ENCODE data around the gene STON2. TPM values are rescaled to one million over a fixed set of nuclear protein-coding genes. Genes with fewer than 3 reads are reported as not detected.
"Not testable (repeated sequence)": the region's sequence is repeated elsewhere in the genome, so short reads cannot be mapped to it uniquely, and the experiment has no call there.

The STON2 gene
- total RNA-seq, 1 donor, result 25.9 TPM

DNA sequence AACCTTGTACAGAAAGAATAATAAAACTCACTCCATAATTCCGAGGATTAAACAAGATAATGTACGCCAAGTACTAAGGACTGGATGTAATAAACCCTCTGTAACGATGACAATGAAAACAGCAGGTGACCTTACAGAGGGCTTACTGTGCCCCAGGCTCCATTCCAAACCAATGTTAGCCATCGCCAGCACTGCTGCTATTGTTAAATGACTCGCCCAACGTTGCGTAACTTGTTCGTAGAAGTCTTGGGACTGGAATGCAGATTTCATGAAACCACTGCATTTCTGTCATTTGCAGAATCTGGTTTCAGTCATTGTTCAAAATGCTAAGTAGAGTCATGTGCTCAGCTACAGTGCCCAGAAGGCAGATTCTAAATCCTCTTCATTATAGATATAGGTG, 728 bp upstream of the STON2 start:
- Histone ChIP-seq H3K27me3 (ENCODE audit: insufficient read depth, low read length) (peaks cover 68% of the 10 kb centered on the region), H3K4me1 (ENCODE audit: insufficient read depth, low read length) (peaks cover 32% of the 10 kb centered on the region), H3K4me3 (ENCODE audit: low read length) (no peak overlapping the region), H3K9me3 (ENCODE audit: low read depth, low read length) (no peaks in the 10 kb centered on the region)

DNA sequence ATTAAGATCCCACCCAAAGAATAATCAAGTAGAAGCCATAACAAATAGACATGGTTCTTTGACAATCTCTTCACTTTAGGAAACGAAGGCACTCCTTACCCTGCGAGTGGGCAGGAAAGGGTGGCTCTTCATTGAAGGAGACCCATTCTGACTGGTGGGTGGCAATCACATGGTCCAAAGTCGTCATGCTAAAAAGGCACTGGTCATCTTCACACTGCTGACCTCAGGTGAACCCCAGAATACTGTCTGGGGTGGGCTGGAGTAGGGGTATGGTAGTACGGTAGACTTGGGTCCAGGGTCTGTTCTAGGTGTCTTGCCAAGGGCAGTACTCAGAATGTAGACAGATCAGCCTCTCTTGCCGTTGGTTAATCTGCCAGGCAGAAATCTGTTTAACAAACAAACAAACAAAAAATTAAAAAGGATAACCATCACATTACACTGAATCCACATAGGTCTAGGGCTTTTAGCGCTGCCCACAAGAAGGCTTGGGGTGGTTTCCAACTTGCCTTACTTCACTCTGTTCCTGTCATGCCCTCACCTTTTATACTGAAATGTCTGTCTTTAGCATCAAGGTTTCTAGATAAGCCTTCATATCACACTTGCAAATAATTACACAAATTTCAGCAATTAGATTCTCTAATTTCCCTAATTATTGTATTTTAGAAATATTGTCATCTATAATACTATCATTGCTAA, 1.8 kb downstream of the STON2 start:
- H3K9me3 ChIP-seq (ENCODE audit: low read depth, low read length), result no peaks in the 10 kb centered on the region
- H3K4me3 ChIP-seq (ENCODE audit: low read length), result no peak overlapping the region
- H3K27me3 ChIP-seq (ENCODE audit: insufficient read depth, low read length), result peaks cover 55% of the 10 kb centered on the region
- peaks cover 32% of the 10 kb centered on the region for H3K4me1 ChIP-seq (ENCODE audit: insufficient read depth, low read length)

GRCh38 chr14:81396113-81396512, 4.0 kb downstream of the STON2 start:
- Histone ChIP-seq H3K27me3 (ENCODE audit: insufficient read depth, low read length) (peaks cover 51% of the 10 kb centered on the region), H3K9me3 (ENCODE audit: low read depth, low read length) (no peaks in the 10 kb centered on the region), H3K4me3 (ENCODE audit: low read length) (no peak overlapping the region), H3K4me1 (ENCODE audit: insufficient read depth, low read length) (peaks cover 15% of the 10 kb centered on the region)

DNA sequence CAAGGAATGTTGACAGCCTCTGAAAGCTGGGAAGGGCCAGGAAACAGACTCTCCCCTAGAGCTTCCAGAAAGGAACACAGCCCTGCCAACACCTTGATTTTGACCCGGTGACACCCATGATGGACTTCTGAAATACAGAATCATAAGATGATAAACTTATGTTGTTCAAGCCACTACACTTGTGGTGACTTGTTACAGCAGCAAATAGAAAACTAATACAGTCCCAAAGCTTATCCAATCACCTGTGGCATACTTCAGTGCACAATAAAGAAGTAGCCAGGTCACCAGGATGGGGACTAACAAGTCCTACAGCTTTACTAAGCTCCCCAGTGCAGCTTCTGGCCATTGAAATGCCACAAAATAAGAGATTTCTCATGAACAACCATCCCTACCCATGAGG, 5.4 kb downstream of the STON2 start:
- no peaks in the 10 kb centered on the region for H3K9me3 ChIP-seq (ENCODE audit: low read depth, low read length)
- no peak overlapping the region for H3K4me3 ChIP-seq (ENCODE audit: low read length)
- peaks cover 2% of the 10 kb centered on the region for H3K4me1 ChIP-seq (ENCODE audit: insufficient read depth, low read length)
- peaks cover 48% of the 10 kb centered on the region for H3K27me3 ChIP-seq (ENCODE audit: insufficient read depth, low read length)

GRCh38 chr14:81392976-81393643, 7.0 kb downstream of the STON2 start:
- Histone ChIP-seq H3K27me3 (ENCODE audit: insufficient read depth, low read length) (peaks cover 32% of the 10 kb centered on the region), H3K4me3 (ENCODE audit: low read length) (no peak overlapping the region), H3K9me3 (ENCODE audit: low read depth, low read length) (no peaks in the 10 kb centered on the region), H3K4me1 (ENCODE audit: insufficient read depth, low read length) (no peaks in the 10 kb centered on the region)

DNA sequence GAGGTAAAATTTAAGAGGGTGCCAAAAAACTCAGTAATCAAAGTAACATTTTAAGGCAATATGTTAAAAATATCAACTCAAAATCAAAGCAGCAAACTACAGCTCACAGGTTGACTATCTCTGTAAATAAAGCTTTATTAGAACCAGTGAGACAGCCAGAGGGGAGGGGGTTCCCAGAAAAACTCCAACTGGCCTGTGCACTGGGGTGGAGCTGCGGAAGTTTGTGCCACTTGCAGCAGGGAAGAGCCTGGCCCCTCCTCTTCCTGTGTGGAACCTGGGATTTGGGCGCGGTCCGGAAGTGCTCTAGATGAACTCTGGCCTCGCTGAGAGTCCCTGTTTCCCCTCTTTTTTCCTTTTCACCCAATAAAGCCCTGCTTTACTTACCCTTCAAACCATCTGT, 8.1 kb downstream of the STON2 start:
- Histone ChIP-seq H3K9me3 (ENCODE audit: low read depth, low read length) (no peaks in the 10 kb centered on the region), H3K27me3 (ENCODE audit: insufficient read depth, low read length) (peaks cover 24% of the 10 kb centered on the region), H3K4me3 (ENCODE audit: low read length) (no peak overlapping the region), H3K4me1 (ENCODE audit: insufficient read depth, low read length) (no peaks in the 10 kb centered on the region)

DNA sequence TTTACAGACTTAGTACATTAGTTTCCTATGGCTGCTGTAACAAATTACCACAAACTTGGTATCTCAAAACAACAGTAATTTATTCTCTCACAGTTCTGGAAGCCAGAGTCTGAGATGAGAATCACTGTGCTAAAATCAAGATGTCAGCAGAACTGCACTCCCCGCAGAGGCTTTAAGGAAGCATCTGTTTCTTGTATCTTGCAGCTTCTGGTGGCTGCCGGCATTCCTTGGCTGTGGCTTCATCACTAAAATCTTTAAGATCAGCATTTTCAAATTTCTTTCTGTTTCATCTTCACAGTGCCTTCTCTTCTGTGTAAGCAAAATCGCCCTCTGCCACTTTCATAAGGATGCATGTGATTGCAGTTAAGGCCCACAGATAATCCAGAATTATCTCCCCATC, 9.4 kb downstream of the STON2 start:
- no peak overlapping the region for H3K4me3 ChIP-seq (ENCODE audit: low read length)
- H3K27me3 ChIP-seq (ENCODE audit: insufficient read depth, low read length), result peaks cover 24% of the 10 kb centered on the region

DNA sequence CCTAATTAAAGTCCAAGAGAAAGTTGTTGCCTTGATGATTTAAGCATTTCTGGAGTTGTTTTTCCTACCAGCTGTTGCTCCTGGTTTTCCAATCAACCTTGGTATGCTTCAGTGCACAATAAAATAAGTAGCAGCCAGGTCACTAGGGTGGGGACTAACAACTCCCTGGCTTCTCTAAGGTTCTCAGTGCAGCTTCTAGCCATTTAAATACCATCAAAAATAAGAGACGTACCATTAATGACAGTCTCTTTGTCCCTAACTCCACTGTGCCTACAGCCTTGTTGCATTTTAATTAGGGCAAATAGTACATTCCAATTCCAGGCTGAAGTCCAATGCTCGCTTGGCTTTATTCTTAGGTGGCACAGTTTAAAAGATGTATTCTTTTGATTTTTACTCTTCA, 11.8 kb downstream of the STON2 start:
- H3K9me3 ChIP-seq (ENCODE audit: low read depth, low read length), result no peaks in the 10 kb centered on the region
- no peaks in the 10 kb centered on the region for H3K4me1 ChIP-seq (ENCODE audit: insufficient read depth, low read length)
- H3K27me3 ChIP-seq (ENCODE audit: insufficient read depth, low read length), result peaks cover 16% of the 10 kb centered on the region
- H3K4me3 ChIP-seq (ENCODE audit: low read length), result no peak overlapping the region

More for the DNA sequence above, 9.4 kb downstream of the STON2 start:
- H3K9me3 ChIP-seq (ENCODE audit: low read depth, low read length), result no peaks in the 10 kb centered on the region
- no peaks in the 10 kb centered on the region for H3K4me1 ChIP-seq (ENCODE audit: insufficient read depth, low read length)

GRCh38 chr14:81386290-81386745, 13.8 kb downstream of the STON2 start:
- Histone ChIP-seq H3K4me1 (ENCODE audit: insufficient read depth, low read length) (no peaks in the 10 kb centered on the region), H3K9me3 (ENCODE audit: low read depth, low read length) (no peaks in the 10 kb centered on the region), H3K4me3 (ENCODE audit: low read length) (no peak overlapping the region), H3K27me3 (ENCODE audit: insufficient read depth, low read length) (peaks cover 11% of the 10 kb centered on the region)

GRCh38 chr14:81385886-81386285, 14.2 kb downstream of the STON2 start:
- no peak overlapping the region for H3K4me3 ChIP-seq (ENCODE audit: low read length)
- peaks cover 6% of the 10 kb centered on the region for H3K27me3 ChIP-seq (ENCODE audit: insufficient read depth, low read length)
- no peaks in the 10 kb centered on the region for H3K4me1 ChIP-seq (ENCODE audit: insufficient read depth, low read length)
- no peaks in the 10 kb centered on the region for H3K9me3 ChIP-seq (ENCODE audit: low read depth, low read length)

DNA sequence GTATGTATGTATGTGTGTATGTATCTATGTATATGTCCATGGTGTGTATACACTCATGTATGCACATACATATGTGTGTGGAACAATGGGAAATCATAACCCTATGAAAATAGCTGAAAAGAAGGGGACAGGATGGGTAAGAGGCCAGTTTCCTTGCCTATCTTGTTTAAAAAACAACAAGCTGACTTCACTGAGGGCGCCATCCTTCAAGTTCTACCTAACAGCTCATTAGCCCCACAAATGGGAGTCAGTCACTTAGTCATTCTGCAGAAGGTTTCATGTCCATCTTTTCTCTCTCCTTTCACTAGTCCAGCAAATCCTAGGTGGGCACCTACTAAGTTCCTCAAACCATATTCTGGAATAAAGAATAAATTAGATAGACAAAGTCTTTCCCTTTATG, 14.7 kb downstream of the STON2 start:
- H3K9me3 ChIP-seq (ENCODE audit: low read depth, low read length), result no peaks in the 10 kb centered on the region
- peaks cover 2% of the 10 kb centered on the region for H3K27me3 ChIP-seq (ENCODE audit: insufficient read depth, low read length)

GRCh38 chr14:81384900-81385299, 15.2 kb downstream of the STON2 start:
- H3K4me1 ChIP-seq (ENCODE audit: insufficient read depth, low read length), result no peaks in the 10 kb centered on the region
- H3K4me3 ChIP-seq (ENCODE audit: low read length), result no peak overlapping the region
- peaks cover 2% of the 10 kb centered on the region for H3K27me3 ChIP-seq (ENCODE audit: insufficient read depth, low read length)
- H3K9me3 ChIP-seq (ENCODE audit: low read depth, low read length), result no peaks in the 10 kb centered on the region

More for the DNA sequence above, 14.7 kb downstream of the STON2 start:
- Histone ChIP-seq H3K4me3 (ENCODE audit: low read length) (no peak overlapping the region), H3K4me1 (ENCODE audit: insufficient read depth, low read length) (no peaks in the 10 kb centered on the region)

DNA sequence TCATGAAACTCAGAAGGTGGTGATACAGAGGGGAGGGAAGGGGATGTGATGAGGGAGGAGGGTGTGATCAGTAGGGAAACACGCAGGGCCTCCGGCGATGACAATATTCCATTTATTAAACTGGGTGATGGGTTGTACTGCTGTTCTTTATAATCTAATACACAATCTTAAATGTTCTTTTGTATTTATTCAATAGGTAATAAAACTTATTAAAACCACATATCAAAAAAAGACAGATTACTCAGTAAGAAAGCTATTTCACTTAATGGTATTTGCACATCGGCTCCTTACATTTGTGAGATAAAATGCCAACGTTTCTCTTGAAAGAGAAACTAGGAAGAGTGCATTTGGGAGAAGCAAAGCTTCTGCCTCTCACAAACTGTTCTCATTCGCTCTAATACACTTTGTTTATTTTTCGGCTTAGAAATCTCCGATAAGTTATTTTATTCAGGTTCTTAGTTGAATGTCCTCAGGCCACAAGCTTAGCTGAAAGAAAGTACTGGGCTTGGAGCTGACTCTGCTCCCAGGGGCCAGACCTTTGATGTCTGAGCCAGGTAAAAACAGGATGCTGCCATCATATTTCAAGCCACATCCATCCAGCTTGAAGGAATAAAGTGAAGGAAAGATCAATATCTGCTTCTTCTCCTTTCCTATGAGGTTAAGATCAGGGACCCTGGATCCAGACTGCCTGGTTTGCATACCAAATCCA, 17.5 kb downstream of the STON2 start:
- Histone ChIP-seq H3K4me3 (ENCODE audit: low read length) (no peak overlapping the region), H3K27me3 (ENCODE audit: insufficient read depth, low read length) (peaks cover 5% of the 10 kb centered on the region), H3K4me1 (ENCODE audit: insufficient read depth, low read length) (no peaks in the 10 kb centered on the region), H3K9me3 (ENCODE audit: low read depth, low read length) (no peaks in the 10 kb centered on the region)

DNA sequence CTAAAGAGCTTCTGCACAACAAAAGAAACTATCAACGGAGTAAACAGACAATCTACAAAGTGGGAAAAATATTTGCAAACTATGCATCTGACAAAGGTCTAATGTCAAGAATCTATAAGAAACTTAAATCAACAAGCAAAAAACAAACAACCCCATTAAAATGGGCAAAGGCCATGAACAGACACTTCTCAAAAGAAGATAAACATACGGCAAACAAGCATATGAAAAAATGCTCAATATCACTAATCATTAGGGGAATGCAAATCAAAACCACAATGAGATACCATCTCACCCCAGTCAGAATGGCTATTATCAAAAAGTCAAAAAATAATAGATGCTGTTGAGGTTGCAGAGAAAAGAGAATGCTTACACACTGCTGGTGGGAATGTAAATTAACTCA, 20.1 kb downstream of the STON2 start:
- H3K9me3 ChIP-seq (ENCODE audit: low read depth, low read length); H3K4me1 ChIP-seq (ENCODE audit: insufficient read depth, low read length); H3K27me3 ChIP-seq (ENCODE audit: insufficient read depth, low read length); H3K4me3 ChIP-seq (ENCODE audit: low read length): not testable (repeated sequence)

GRCh38 chr14:81371802-81372201, 28.3 kb downstream of the STON2 start:
- Histone ChIP-seq H3K27me3 (ENCODE audit: insufficient read depth, low read length) (no peaks in the 10 kb centered on the region), H3K4me1 (ENCODE audit: insufficient read depth, low read length) (no peaks in the 10 kb centered on the region), H3K9me3 (ENCODE audit: low read depth, low read length) (no peaks in the 10 kb centered on the region), H3K4me3 (ENCODE audit: low read length) (no peak overlapping the region)

Measured in mononuclear cell (primary cell).